ENCODE measurements around the gene OR51F2.
"Not testable (repeated sequence)": the region's sequence is repeated elsewhere in the genome, so short reads cannot be mapped to it uniquely, and the experiment has no call there.

The OR51F2 gene

DNA sequence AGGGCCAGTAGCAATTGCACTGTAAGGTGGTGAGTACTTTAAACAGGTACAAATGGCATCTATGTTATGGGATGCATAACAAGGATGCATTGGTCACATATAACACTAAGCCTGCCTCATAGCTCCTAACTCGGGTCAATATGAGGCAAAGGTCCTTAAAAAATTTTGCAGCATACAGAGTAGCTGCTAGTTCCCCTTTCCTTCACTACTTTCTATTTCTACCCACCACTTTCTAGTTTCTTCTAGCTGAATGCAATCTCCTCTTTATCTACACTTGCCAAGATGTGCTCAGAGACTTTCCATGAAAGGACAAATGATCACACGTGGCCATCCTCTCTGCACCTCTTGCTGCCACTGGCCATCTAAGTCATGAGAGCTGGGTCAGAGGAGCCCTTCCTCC lies 9.8 kb downstream of the OR51F2 start:
- Histone ChIP-seq H3K36me3 (ENCODE audit: insufficient read depth, low read length) (no peaks in the 10 kb centered on the region), H3K9me3 (ENCODE audit: insufficient read depth, low read depth, low read length) (no peaks in the 10 kb centered on the region)
- 67% methylated on average over 2 of the region's 2 CpGs for WGBS

DNA sequence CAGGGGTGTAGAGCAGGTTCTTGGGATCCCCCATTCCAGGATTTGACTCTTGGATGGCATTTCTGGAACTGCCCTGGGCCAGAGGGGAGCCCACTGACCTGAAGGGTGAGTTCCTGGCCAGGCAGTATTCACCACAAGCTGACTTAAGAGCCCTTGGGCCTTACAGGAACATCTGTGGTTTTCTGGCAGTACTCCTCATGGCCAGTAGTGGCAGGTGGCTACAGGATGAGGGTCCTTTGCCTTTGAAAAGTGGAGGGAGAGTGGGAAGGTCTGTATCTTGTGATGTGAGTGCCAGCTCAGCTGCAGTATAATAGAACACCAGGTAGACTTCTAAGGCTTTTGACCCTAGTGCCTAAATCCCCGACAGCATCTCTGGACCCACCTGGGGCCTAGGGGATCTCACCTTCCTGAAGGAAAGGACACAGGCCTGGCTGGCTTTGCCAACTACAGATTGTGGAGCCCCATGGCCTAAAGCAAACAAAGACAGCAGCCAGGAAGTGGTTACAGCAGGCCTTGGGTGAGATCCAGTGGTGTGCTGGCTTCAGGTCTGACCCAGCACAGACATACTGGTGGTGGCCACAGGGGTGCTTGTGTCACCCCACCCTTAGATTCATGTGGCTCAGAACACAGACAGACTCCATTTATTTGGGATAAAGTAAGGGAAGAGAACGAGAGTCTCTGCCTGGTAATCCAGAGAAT lies 18.9 kb downstream of the OR51F2 start:
- Histone ChIP-seq H3K27ac (ENCODE audit: low read depth, low read length) (no peak overlapping the region), H3K9me3 (ENCODE audit: insufficient read depth, low read depth, low read length) (no peaks in the 10 kb centered on the region), H3K4me3 (ENCODE audit: low read length) (no peak overlapping the region), H3K4me1 (ENCODE audit: insufficient read depth, low read length) (no peaks in the 10 kb centered on the region), H3K36me3 (ENCODE audit: insufficient read depth, low read length) (no peaks in the 10 kb centered on the region), H3K27me3 (ENCODE audit: insufficient read depth, low read length) (no peaks in the 10 kb centered on the region), H3K9ac (ENCODE audit: low read depth, low read length) (no peak overlapping the region)
- WGBS, result 93% methylated on average over 2 of the region's 2 CpGs

More for the DNA sequence above, 9.8 kb downstream of the OR51F2 start:
- Histone ChIP-seq H3K4me1 (ENCODE audit: insufficient read depth, low read length) (no peaks in the 10 kb centered on the region), H3K27ac (ENCODE audit: low read depth, low read length) (no peak overlapping the region), H3K9ac (ENCODE audit: low read depth, low read length) (no peak overlapping the region), H3K4me3 (ENCODE audit: low read length) (no peak overlapping the region), H3K27me3 (ENCODE audit: insufficient read depth, low read length) (no peaks in the 10 kb centered on the region)

DNA sequence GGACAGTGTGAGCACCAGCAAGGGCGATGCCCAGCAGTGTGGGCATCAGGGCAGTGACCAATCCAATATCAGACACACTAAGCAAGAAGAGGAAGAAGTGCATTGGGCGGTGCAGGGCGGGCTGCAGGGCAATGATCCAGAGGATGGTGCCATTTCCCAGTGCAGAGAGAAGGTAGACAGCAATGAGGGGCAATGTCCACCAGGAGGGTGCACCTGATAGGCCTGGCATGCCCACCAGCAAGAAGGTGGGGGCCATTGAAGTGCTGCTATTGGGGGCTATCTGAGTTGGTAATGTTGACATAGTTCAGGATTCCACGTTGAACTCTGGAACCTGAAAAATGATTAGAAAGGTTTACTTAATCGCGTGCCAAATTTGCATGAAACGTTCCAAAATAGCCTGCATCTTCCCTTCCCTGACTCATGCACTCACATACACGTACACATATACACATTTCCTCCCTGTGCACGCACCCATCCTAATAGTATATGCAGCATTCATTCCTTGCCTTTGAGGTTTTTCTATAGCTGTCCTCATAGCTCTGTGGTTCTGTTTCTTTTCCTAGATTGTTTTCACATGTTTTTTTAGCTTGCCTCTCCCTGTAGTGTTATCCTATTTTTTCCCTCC lies 27.9 kb downstream of the OR51F2 start, which contains the start of gene OR51S1:
Gene OR51S1, minus strand, starts transcription at position 301 of the 625 bp plus-strand sequence. Its CDS starts 0 bp downstream, at position 301.
- no peak within 1 kb of the TSS for H3K27ac ChIP-seq (ENCODE audit: low read depth, low read length)
- WGBS, result 92% methylated on average over 9 of the region's 9 CpGs
- H3K36me3 ChIP-seq (ENCODE audit: insufficient read depth, low read length), result no peaks in the 10 kb centered on the region
- no peak within 1 kb of the TSS for H3K4me3 ChIP-seq (ENCODE audit: low read length)
- H3K4me1 ChIP-seq (ENCODE audit: insufficient read depth, low read length), result no peaks in the 10 kb centered on the region
- H3K9me3 ChIP-seq (ENCODE audit: insufficient read depth, low read depth, low read length), result no peaks in the 10 kb centered on the region
- no peak within 1 kb of the TSS for H3K9ac ChIP-seq (ENCODE audit: low read depth, low read length)
- H3K27me3 ChIP-seq (ENCODE audit: insufficient read depth, low read length), result no peaks in the 10 kb centered on the region

DNA sequence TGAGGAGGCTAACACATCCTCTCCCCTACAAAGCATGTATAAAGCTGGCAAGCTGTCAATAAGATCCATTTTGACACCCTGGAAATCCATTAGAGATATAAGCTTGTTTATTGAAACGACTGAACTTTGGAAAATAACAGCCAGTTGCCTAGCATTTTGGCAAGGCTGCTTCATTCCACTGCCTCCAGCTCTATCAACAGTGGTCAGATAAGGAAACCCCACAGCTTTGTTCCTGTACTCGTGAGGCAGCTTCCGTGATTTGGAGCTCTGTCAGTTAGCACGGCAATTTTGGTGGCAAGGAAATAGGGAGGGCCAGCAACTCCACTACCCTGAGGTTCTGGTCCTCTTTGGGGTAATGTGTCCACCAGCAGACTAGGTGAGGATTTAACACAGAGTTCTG lies 29.9 kb downstream of the OR51F2 start:
- H3K27me3 ChIP-seq (ENCODE audit: insufficient read depth, low read length), result no peaks in the 10 kb centered on the region
- 79% methylated on average over 4 of the region's 4 CpGs for WGBS
- H3K36me3 ChIP-seq (ENCODE audit: insufficient read depth, low read length), result no peaks in the 10 kb centered on the region
- H3K9me3 ChIP-seq (ENCODE audit: insufficient read depth, low read depth, low read length), result no peaks in the 10 kb centered on the region
- no peak overlapping the region for H3K4me3 ChIP-seq (ENCODE audit: low read length)
- no peak overlapping the region for H3K9ac ChIP-seq (ENCODE audit: low read depth, low read length)
- no peak overlapping the region for H3K27ac ChIP-seq (ENCODE audit: low read depth, low read length)
- H3K4me1 ChIP-seq (ENCODE audit: insufficient read depth, low read length), result no peaks in the 10 kb centered on the region

DNA sequence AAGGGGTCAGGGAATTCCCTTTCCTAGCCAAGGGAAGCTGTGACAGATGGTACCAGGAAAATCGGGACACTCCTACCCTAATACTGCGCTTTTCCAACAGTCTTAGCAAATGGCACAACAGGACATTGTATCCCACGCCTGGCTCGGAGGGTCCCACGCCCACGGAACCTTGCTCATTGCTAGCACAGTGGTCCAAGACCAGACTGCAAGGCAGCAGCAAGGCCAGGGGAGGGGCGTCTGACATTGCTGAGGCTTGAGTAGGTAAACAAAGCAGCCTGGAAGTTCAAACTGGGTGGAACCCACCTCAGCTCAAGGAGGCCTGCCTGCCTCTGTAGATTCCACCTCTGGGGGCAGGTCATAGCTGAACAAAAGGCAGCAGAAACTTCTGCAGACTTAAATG lies 33.2 kb downstream of the OR51F2 start:
- not testable (repeated sequence) for H3K9me3 ChIP-seq (ENCODE audit: insufficient read depth, low read depth, low read length); H3K27ac ChIP-seq (ENCODE audit: low read depth, low read length)
- 94% methylated on average over 7 of the region's 7 CpGs for WGBS

DNA sequence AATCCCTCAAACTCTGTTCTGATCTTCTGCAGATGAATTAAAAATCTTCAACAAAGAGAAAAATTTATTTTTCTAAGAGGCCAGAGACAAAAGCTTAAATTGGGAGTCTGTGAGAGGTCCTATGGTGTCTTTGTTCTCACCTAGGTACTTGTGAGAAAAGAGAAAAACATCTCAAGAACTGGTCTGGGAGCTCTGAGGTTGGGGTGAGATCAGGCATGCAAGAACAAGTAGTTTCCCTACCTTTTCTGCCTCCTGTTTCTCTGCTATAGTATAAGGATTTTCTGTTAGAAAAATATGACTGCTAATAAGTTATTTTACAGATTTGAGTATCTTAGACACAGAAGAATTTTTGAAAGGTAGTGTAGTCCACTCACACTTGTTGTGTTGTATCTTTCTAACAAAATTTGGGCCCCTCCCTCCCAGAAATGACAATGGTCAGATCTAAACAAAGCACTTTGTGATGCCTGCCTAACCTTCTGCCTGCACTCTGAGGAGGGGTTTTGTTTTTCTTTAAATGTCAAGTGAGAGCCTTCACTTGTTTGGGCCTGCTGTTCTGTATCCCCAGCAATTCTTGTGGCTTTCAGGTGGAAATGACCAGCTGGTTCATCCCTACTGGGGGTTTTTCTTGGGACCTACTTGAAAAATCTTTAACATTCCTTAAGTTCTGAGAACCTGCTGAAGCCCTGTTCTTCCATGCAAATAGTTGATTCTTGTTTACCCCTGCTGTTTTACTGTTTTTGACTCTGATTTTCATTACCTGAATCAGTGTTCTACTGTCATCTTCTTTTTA lies 41.5 kb downstream of the OR51F2 start:
- Histone ChIP-seq H3K9ac (ENCODE audit: low read depth, low read length) (no peak overlapping the region), H3K9me3 (ENCODE audit: insufficient read depth, low read depth, low read length) (no peaks in the 10 kb centered on the region), H3K36me3 (ENCODE audit: insufficient read depth, low read length) (no peaks in the 10 kb centered on the region), H3K4me3 (ENCODE audit: low read length) (peak overlapping the region; percentile 15; the same call in 1 of the 2 replicates), H3K4me1 (ENCODE audit: insufficient read depth, low read length) (peaks cover 33% of the 10 kb centered on the region), H3K27me3 (ENCODE audit: insufficient read depth, low read length) (no peaks in the 10 kb centered on the region), H3K27ac (ENCODE audit: low read depth, low read length) (peak overlapping the region; percentile 84; the same call in 1 of the 2 replicates)

More for the DNA sequence above, 33.2 kb downstream of the OR51F2 start:
- H3K9ac ChIP-seq (ENCODE audit: low read depth, low read length); H3K36me3 ChIP-seq (ENCODE audit: insufficient read depth, low read length); H3K27me3 ChIP-seq (ENCODE audit: insufficient read depth, low read length); H3K4me1 ChIP-seq (ENCODE audit: insufficient read depth, low read length); H3K4me3 ChIP-seq (ENCODE audit: low read length): not testable (repeated sequence)

DNA sequence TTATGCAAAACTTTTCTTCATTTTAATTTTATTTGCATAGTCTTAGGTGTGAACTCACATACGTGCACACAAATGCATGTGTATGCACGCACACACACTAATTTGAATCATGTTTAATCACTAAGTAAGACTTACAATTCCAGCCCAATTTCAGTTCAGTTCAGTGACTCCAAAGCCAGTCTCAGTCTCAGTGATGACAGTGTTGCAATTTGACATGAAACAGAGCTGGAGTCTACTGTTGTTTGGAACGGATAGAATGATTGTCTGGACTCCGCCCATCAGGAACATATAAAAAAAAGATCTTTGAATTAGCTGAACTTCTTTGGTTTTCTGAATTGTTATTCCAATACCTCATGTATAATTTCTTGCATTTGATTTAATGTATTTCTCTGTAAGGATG lies 42.8 kb downstream of the OR51F2 start:
- WGBS, result 88% methylated on average over 4 of the region's 4 CpGs
- Histone ChIP-seq H3K4me3 (ENCODE audit: low read length) (no peak overlapping the region), H3K36me3 (ENCODE audit: insufficient read depth, low read length) (no peaks in the 10 kb centered on the region), H3K9ac (ENCODE audit: low read depth, low read length) (no peak overlapping the region), H3K4me1 (ENCODE audit: insufficient read depth, low read length) (peaks cover 33% of the 10 kb centered on the region), H3K9me3 (ENCODE audit: insufficient read depth, low read depth, low read length) (no peaks in the 10 kb centered on the region), H3K27ac (ENCODE audit: low read depth, low read length) (no peak overlapping the region), H3K27me3 (ENCODE audit: insufficient read depth, low read length) (no peaks in the 10 kb centered on the region)

DNA sequence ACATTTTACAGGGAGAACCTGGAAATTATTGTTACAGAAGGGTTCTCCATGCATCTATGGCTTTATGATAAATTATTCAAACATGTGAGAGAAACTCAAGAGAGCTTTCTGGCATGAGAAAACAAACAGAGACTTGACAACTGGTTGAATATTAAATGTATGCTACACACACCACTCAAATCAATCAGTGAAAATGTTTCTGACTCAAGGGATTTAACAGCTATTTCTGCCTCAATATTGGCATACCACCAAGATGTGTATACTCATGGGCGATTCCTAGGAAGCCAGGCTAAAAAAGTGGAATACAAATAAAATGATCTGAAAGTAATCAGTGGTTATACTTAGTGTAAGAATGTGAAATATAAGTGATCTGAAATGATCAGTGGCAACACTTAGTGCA lies 44.7 kb downstream of the OR51F2 start:
- Histone ChIP-seq H3K27ac (ENCODE audit: low read depth, low read length) (no peak overlapping the region), H3K27me3 (ENCODE audit: insufficient read depth, low read length) (no peaks in the 10 kb centered on the region), H3K4me1 (ENCODE audit: insufficient read depth, low read length) (peaks cover 33% of the 10 kb centered on the region), H3K36me3 (ENCODE audit: insufficient read depth, low read length) (no peaks in the 10 kb centered on the region), H3K9me3 (ENCODE audit: insufficient read depth, low read depth, low read length) (no peaks in the 10 kb centered on the region), H3K4me3 (ENCODE audit: low read length) (no peak overlapping the region), H3K9ac (ENCODE audit: low read depth, low read length) (no peak overlapping the region)
- 89% methylated on average over 1 of the region's 1 CpG for WGBS
